Fibroblast of skin of right biceps (primary cell): ENCODE data around the gene RFTN1.

Experiments used
- DNase-seq: peaks from one replicate; pipeline ENCODE4 v3.0.0-alpha.2; 2013

RFTN1 gene

GRCh38 chr3:16484984-16485383, 28.5 kb downstream of the RFTN1 start:
- DNase-seq = no peak

GRCh38 chr3:16484216-16484615, 29.3 kb downstream of the RFTN1 start:
- DNase-seq = peak; percentile 98

- DNase-seq = no peak
These were observed 30.5 kb downstream of the RFTN1 start for GRCh38 chr3:16482770-16483531.

GRCh38 chr3:16482194-16482769, 31.2 kb downstream of the RFTN1 start:
- no peak for DNase-seq

GRCh38 chr3:16481546-16481897, 32.0 kb downstream of the RFTN1 start:
- no peak for DNase-seq

- peak; percentile 76 for DNase-seq
These were observed 32.5 kb downstream of the RFTN1 start for GRCh38 chr3:16480861-16481545.

GRCh38 chr3:16478516-16478915, 35.0 kb downstream of the RFTN1 start:
- DNase-seq = peak; percentile 58

GRCh38 chr3:16477521-16477920, 36.0 kb downstream of the RFTN1 start:
- DNase-seq = peak; percentile 63

GRCh38 chr3:16477056-16477455, 36.4 kb downstream of the RFTN1 start:
- DNase-seq = peak; percentile 71

- DNase-seq = peak; percentile 98
These were observed 36.9 kb downstream of the RFTN1 start for GRCh38 chr3:16476636-16477035.

- no peak for DNase-seq
These were observed 37.7 kb downstream of the RFTN1 start for GRCh38 chr3:16475766-16476165.

- DNase-seq = no peak
These were observed 38.6 kb downstream of the RFTN1 start for GRCh38 chr3:16474920-16475319.

GRCh38 chr3:16474216-16474615, 39.3 kb downstream of the RFTN1 start:
- DNase-seq = peak; percentile 45

- no peak for DNase-seq
These were observed 40.9 kb downstream of the RFTN1 start for GRCh38 chr3:16472593-16472992.

GRCh38 chr3:16471897-16472296, 41.6 kb downstream of the RFTN1 start:
- no peak for DNase-seq

- DNase-seq = no peak
These were observed 42.9 kb downstream of the RFTN1 start for GRCh38 chr3:16470590-16470989.

GRCh38 chr3:16468336-16469098, 45.0 kb downstream of the RFTN1 start:
- no peak for DNase-seq

GRCh38 chr3:16468002-16468335, 45.5 kb downstream of the RFTN1 start:
- peak; percentile 28 for DNase-seq

- DNase-seq = no peak
These were observed 46.1 kb downstream of the RFTN1 start for GRCh38 chr3:16467393-16467792.

GRCh38 chr3:16466822-16467221, 46.7 kb downstream of the RFTN1 start:
- DNase-seq = no peak

GRCh38 chr3:16464511-16465148, 48.9 kb downstream of the RFTN1 start:
- DNase-seq = peak; percentile 86

GRCh38 chr3:16463914-16464313, 49.6 kb downstream of the RFTN1 start:
- no peak for DNase-seq

- DNase-seq = no peak
These were observed 50.4 kb downstream of the RFTN1 start for GRCh38 chr3:16463119-16463518.
